Neural cell (in vitro differentiated cells): ENCODE measurements around the gene TNNT2. TPM values are rescaled to one million over a fixed set of nuclear protein-coding genes. Genes with fewer than 3 reads are reported as not detected.

Experiments used
- H2AFZ ChIP-seq: fragments of 200-600, 300-800 bp; sonication (generic), shearing (Covaris generic); 2 replicates; pipeline ENCODE4 v1.6.0; 2014; ENCODE audit warnings: low read depth, mild to moderate bottlenecking, antibody characterized with exemption, low read length, moderate library complexity
- H3F3A ChIP-seq: fragments of 200-600 bp; shearing (Covaris generic); 2 replicates; pipeline ENCODE4 v1.6.1; 2016; ENCODE audit warnings: mild to moderate bottlenecking, moderate library complexity, mixed read lengths, antibody characterized with exemption, low read length; ENCODE audit not compliant: insufficient read depth, poor library complexity, severe bottlenecking
- H3K27ac ChIP-seq: fragments of 200-600, 300-800 bp; sonication (generic), shearing (Covaris generic); 2 replicates; pipeline ENCODE4 v1.5.1; 2014; ENCODE audit warnings: mild to moderate bottlenecking, low read length, moderate library complexity
- H3K27me3 ChIP-seq: fragments of 300-800, 200-600 bp; sonication (generic), shearing (Covaris generic); 2 replicates; pipeline ENCODE4 v1.6.0; 2014; ENCODE audit warnings: mild to moderate bottlenecking, low read depth, low read length, moderate library complexity; ENCODE audit not compliant: insufficient read depth
- H3K36me3 ChIP-seq: fragments of 300-800, 200-600 bp; sonication (generic), shearing (Covaris generic); 2 replicates; pipeline ENCODE4 v1.5.1; 2014; ENCODE audit warnings: mild to moderate bottlenecking, antibody characterized with exemption, low read length, moderate library complexity; ENCODE audit not compliant: insufficient read depth
- H3K4me2 ChIP-seq: fragments of 300-800, 200-600 bp; sonication (generic), shearing (Covaris generic); 2 replicates; pipeline ENCODE4 v1.6.0; 2014; ENCODE audit warnings: mild to moderate bottlenecking, low read length
- H3K4me3 ChIP-seq: fragments of 300-800, 200-600 bp; sonication (generic), shearing (Covaris generic); 2 replicates; pipeline ENCODE4 v1.5.1; 2014; ENCODE audit warnings: mild to moderate bottlenecking, low read length, moderate library complexity
- H3K79me2 ChIP-seq: fragments of 200-600 bp; shearing (Covaris generic); replicated peaks from 2 replicates; pipeline ENCODE4 v1.6.0; 2014; ENCODE audit warnings: mild to moderate bottlenecking, low read length, moderate library complexity; ENCODE audit not compliant: insufficient read depth
- H3K9ac ChIP-seq: fragments of 300-800, 200-600 bp; sonication (generic), shearing (Covaris generic); 2 replicates; pipeline ENCODE4 v1.6.1; 2016; ENCODE audit warnings: mild to moderate bottlenecking, low read length, mixed read lengths
- H3K9me2 ChIP-seq: fragments of 200-600 bp; shearing (Covaris generic); 2 replicates; pipeline ENCODE4 v1.6.1; 2016; ENCODE audit warnings: mild to moderate bottlenecking, low read length, mixed read lengths; ENCODE audit not compliant: insufficient read depth
- H3K9me3 ChIP-seq: fragments of 200-600, 300-800 bp; sonication (generic), shearing (Covaris generic); 2 replicates; pipeline ENCODE4 v1.6.1; 2016; ENCODE audit warnings: mild to moderate bottlenecking, mixed run types, low read length, moderate library complexity, mixed read lengths
- H4K20me1 ChIP-seq: fragments of 200-600 bp; shearing (Covaris generic); 2 replicates; pipeline ENCODE4 v1.6.1; 2016; ENCODE audit warnings: mild to moderate bottlenecking, mixed run types; ENCODE audit not compliant: insufficient read depth
- EP300 ChIP-seq: fragments of 450-650 bp; conservative IDR thresholded peaks from 2 replicates; pipeline ENCODE4 v1.6.1; 2014; ENCODE audit warnings: antibody characterized with exemption, mild to moderate bottlenecking, moderate library complexity; ENCODE audit not compliant: poor library complexity, severe bottlenecking
- EZH2 ChIP-seq: fragments of 200-600, 300-800 bp; shearing (Covaris generic), sonication (generic); IDR thresholded peaks from 2 replicates; pipeline ENCODE4 v1.6.1; 2014; ENCODE audit warnings: antibody characterized with exemption, low read length, borderline replicate concordance, mild to moderate bottlenecking; ENCODE audit not compliant: insufficient read depth, poor library complexity, severe bottlenecking
- MXI1 ChIP-seq: fragments of 450-650 bp; conservative IDR thresholded peaks from 2 replicates; pipeline ENCODE4 v1.6.1; 2014; ENCODE audit warnings: antibody characterized with exemption, mild to moderate bottlenecking; ENCODE audit not compliant: poor library complexity, severe bottlenecking
- POLR2AphosphoS5 ChIP-seq: IDR thresholded peaks from 2 replicates; pipeline ENCODE4 v1.6.1; 2012
- RAD21 ChIP-seq: fragments of 450-650 bp; conservative IDR thresholded peaks from 2 replicates; pipeline ENCODE4 v1.6.1; 2014; ENCODE audit warnings: antibody characterized with exemption, mild to moderate bottlenecking, moderate library complexity
- SMC3 ChIP-seq: fragments of 450-650 bp; conservative IDR thresholded peaks from 2 replicates; pipeline ENCODE4 v1.6.1; 2014; ENCODE audit warnings: antibody characterized with exemption, mild to moderate bottlenecking, moderate library complexity; ENCODE audit not compliant: poor library complexity
- TAF1 ChIP-seq: IDR thresholded peaks from 2 replicates; pipeline ENCODE4 v1.6.1; 2012; ENCODE audit warnings: low read depth
- polyA plus RNA-seq: library from polyadenylated mRNA; depleted of rRNA; stranded (reverse); fragments of >200 nt; gene quantifications from 2 replicates; pipeline ENCODE4 v1.2.3, GENCODE V29; 2014
- TF ChIP-seq, protein P1 (sequence below): fragments of 450-650 bp; IDR thresholded peaks from 2 replicates; pipeline ENCODE4 v1.5.1; 2014; ENCODE audit warnings: antibody characterized with exemption, mild to moderate bottlenecking, moderate library complexity; ENCODE audit not compliant: poor library complexity, severe bottlenecking
- TF ChIP-seq, protein P2 (sequence below): IDR thresholded peaks from 2 replicates; pipeline ENCODE4 v1.6.1; 2012; ENCODE audit warnings: borderline replicate concordance

The TNNT2 gene
- polyA plus RNA-seq, 1 donor from 2014 or later: not detected

DNA sequence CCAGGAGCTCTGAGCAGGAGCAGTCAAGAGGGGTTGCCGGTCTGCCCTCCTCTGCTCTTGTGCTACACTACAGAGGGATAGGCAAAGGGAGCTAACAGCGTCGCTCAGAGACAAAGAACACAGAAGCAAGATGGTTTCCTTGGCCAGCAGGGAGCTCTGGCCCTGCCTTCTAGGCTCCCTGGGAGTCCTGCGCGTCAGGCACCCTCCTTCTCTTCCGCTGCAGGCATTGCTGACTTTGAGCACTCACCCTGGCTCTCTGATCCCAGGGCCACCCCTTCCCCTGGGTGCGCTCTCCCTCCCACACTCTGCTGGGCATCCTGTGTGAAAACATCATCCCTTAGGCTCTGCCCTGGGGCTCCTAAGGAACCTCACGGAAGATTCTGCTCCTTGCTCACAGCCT lies 43.6 kb upstream of the TNNT2 start:
- no peak overlapping the region for H3K4me3 ChIP-seq
- no peak overlapping the region for H2AFZ ChIP-seq
- no peaks in the 10 kb centered on the region for H3K27me3 ChIP-seq

DNA sequence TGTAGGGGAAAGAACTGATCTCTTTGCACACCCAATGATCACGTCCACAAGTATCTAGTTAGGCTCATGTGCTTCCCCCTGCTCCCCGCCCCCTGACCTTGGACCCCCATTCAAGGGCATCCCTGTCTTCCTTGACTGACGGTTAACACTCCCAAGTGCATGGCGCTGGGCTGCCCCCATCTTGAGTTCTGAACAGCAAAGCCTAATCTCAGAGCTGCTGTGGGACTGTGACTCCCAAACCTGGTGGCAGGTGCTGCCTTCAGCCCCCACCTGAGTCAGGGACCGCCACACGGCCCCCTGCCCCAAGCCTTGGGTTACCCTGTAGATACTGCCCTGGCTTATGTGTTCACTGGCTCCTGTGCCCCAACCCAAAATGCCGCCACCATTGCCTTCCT lies 43.1 kb upstream of the TNNT2 start:
- Histone ChIP-seq H3K79me2 (no peaks in the 10 kb centered on the region), H4K20me1 (no peaks in the 10 kb centered on the region), H3K9ac (no peak overlapping the region), H3K4me2 (no peak overlapping the region), H3K27ac (no peak overlapping the region), H3K27me3 (no peaks in the 10 kb centered on the region), H2AFZ (no peak overlapping the region), H3K9me2 (no peaks in the 10 kb centered on the region), H3K9me3 (no peaks in the 10 kb centered on the region), H3F3A (no peaks in the 10 kb centered on the region), H3K4me3 (no peak overlapping the region), H3K36me3 (no peaks in the 10 kb centered on the region)
- TF ChIP-seq MXI1: no peak
- no peak for TF ChIP-seq RAD21
- TF ChIP-seq, protein P1, sequence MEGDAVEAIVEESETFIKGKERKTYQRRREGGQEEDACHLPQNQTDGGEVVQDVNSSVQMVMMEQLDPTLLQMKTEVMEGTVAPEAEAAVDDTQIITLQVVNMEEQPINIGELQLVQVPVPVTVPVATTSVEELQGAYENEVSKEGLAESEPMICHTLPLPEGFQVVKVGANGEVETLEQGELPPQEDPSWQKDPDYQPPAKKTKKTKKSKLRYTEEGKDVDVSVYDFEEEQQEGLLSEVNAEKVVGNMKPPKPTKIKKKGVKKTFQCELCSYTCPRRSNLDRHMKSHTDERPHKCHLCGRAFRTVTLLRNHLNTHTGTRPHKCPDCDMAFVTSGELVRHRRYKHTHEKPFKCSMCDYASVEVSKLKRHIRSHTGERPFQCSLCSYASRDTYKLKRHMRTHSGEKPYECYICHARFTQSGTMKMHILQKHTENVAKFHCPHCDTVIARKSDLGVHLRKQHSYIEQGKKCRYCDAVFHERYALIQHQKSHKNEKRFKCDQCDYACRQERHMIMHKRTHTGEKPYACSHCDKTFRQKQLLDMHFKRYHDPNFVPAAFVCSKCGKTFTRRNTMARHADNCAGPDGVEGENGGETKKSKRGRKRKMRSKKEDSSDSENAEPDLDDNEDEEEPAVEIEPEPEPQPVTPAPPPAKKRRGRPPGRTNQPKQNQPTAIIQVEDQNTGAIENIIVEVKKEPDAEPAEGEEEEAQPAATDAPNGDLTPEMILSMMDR: no peak
- TF ChIP-seq, protein P2, sequence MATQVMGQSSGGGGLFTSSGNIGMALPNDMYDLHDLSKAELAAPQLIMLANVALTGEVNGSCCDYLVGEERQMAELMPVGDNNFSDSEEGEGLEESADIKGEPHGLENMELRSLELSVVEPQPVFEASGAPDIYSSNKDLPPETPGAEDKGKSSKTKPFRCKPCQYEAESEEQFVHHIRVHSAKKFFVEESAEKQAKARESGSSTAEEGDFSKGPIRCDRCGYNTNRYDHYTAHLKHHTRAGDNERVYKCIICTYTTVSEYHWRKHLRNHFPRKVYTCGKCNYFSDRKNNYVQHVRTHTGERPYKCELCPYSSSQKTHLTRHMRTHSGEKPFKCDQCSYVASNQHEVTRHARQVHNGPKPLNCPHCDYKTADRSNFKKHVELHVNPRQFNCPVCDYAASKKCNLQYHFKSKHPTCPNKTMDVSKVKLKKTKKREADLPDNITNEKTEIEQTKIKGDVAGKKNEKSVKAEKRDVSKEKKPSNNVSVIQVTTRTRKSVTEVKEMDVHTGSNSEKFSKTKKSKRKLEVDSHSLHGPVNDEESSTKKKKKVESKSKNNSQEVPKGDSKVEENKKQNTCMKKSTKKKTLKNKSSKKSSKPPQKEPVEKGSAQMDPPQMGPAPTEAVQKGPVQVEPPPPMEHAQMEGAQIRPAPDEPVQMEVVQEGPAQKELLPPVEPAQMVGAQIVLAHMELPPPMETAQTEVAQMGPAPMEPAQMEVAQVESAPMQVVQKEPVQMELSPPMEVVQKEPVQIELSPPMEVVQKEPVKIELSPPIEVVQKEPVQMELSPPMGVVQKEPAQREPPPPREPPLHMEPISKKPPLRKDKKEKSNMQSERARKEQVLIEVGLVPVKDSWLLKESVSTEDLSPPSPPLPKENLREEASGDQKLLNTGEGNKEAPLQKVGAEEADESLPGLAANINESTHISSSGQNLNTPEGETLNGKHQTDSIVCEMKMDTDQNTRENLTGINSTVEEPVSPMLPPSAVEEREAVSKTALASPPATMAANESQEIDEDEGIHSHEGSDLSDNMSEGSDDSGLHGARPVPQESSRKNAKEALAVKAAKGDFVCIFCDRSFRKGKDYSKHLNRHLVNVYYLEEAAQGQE: no peak
- no peak for TF ChIP-seq SMC3

More for the DNA sequence above, 43.6 kb upstream of the TNNT2 start:
- Histone ChIP-seq H3K9me2 (no peaks in the 10 kb centered on the region), H3K4me2 (no peak overlapping the region), H3K9me3 (no peaks in the 10 kb centered on the region), H3K36me3 (no peaks in the 10 kb centered on the region), H3K79me2 (no peaks in the 10 kb centered on the region), H3K27ac (no peak overlapping the region), H4K20me1 (no peaks in the 10 kb centered on the region), H3F3A (no peaks in the 10 kb centered on the region), H3K9ac (no peak overlapping the region)
- TF ChIP-seq MXI1 (no peak), POLR2AphosphoS5 (no peak), SMC3 (no peak), EZH2 (no peak), RAD21 (no peak), TAF1 (no peak), EP300 (no peak)
- TF ChIP-seq, protein P1: no peak
- TF ChIP-seq, protein P2: no peak
